Measurements from ENCODE around the gene DDX39B.
"Not testable (repeated sequence)": the region's sequence is repeated elsewhere in the genome, so short reads cannot be mapped to it uniquely, and the experiment has no call there.

The DDX39B gene

DNA sequence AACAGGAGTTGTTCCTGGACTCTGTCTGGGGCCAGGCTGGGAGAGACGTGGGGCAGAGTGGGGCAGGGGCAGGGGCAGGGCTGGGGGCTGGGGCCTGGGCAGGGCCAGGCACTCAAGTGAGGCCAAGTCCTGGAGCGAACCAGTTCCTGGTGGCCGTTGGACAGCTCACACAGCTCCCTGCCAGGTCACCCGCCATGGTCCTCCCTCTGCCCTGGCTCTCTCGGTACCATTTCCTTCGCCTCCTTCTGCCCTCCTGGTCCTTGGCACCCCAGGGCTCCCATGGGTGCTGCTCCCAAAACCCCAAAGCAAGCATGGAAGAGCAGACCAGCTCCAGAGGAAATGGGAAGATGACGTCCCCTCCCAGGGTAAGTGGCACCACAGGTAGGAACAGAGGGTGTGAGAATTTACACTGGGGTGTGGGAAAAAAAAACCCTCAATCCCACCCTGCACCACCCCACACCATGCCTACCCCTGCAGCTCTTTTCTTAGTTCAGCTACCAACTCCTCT lies 12.9 kb downstream of the DDX39B start, which contains the start of gene MCCD1:
Gene MCCD1, plus strand, starts transcription at position 142 of the 508 bp plus-strand sequence. Its CDS starts 53 bp downstream, at position 195.
- no peak for DNase-seq (ENCODE audit: low spot score)

GRCh38 chr6:31528307-31528777 lies 13.5 kb downstream of the DDX39B start:
- no peak for DNase-seq (ENCODE audit: low spot score)

DNA sequence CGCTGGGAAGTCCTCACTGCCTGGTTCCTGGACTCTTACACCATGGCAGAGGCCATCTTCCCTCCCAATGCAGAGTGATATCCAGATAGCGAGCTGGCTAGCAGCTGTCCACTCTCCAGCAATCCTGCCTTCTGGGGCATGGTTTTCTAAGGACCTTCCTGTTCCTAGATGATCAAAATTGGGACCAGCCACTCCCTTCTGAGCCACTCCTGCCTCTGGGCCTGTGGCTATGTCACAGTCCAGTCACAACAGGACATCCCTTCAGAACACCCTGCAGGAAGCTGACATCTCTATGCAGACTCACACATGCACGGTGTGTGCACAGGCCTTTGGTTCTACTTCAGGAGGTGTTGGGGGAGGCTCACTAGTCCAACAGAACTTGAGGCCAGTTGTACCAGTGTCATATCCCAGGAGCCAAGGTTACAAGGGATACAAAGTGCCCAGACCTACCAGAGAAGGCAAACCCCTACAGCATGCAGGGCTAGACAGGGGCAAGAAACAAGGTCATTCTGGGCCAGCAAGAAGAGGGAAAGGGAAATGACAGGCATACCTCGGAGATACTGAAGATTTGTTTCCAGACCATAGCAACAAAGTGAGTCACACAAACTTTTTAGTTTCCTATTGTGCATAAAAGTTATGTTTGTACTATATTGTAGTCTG lies 15.7 kb downstream of the DDX39B start:
- no peak for DNase-seq (ENCODE audit: low spot score)

DNA sequence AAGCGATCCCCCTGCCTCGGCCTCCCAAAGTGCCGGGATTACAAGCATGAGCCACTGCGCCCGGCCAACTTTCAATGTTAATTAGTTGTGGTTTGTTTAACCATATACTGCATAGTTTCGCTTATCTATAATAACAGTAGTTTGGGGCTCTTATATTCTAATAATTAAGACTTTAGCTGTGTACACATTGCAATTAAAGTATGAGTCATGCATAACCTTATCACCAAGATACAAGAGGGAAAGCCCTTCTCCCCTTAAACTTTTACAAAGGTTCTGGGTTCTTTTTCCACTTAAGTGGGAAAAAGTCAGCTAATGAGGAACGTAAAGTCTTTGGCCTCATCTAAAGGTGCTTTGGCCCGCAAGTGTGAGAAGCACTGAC lies 16.3 kb downstream of the DDX39B start:
- no peak for DNase-seq (ENCODE audit: low spot score)

- no peak for DNase-seq (ENCODE audit: low spot score)
Measured at GRCh38 chr6:31521835-31522234, 20.0 kb downstream of the DDX39B start.

GRCh38 chr6:31513456-31514165 lies 28.2 kb downstream of the DDX39B start:
- DNase-seq (ENCODE audit: low spot score), result no peak

- DNase-seq (ENCODE audit: low spot score), result no peak
Measured at GRCh38 chr6:31510007-31510406, 31.8 kb downstream of the DDX39B start.

DNA sequence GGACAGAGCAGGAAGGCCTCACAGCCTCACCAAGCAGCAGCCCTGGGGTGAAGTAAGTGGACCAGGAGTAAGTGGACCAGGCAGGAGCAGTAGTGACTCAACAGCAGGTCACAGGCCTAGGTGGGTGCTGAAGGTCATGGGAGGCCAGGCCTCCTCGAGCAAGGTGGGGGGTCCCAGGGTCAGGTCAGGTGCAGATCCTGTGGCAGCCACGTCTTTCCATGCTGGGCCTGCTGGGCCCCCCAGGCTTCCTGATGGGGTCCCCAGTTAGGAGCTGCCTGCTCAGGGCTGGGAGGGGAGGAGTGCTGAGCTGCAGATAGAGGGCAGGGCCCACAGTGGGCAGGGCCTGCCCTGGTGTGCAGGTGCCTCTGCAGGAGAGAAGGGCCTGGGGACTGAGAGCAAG lies 32.8 kb downstream of the DDX39B start:
- not testable (repeated sequence) for DNase-seq (ENCODE audit: low spot score)

DNA sequence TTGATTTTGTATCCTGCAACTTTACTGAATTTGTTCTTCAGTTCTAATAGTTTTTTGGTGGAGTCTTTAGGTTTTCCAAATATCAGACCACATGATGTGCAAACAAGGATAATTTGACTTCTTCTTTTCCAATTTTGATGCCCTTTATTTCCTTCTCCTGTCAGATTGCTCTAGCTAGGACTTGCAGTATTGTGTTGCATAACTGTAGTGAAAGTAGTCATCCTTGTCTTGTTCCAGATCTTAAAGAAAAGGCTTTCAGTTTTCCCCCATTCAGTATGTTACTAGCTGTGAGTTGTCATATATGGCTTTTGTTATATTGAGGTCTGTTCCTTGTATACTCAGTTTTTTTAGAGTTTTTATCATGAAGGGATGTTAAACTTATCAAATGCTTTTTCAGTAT lies 39.2 kb downstream of the DDX39B start:
- no peak for DNase-seq (ENCODE audit: low spot score)

DNA sequence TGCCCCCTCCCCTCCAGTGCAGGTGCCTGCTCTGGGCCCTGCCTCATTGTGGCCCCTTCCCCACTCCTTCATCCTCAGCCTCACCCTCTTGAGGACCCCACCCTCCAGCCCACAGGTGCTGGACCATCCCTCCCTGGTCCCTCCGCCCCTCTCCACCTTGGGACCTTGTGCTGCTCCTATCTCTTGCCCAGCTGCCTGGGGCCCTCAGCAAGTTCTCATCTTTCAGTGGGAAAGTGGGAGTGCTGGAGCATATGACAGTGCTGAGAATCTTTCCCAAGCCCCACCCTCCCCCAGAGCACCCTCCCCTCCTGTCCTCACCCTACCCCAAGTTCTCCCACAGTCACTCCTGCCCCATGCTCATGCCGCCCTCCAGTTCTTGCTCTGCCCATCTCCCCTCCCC lies 42.2 kb downstream of the DDX39B start:
- not testable (repeated sequence) for DNase-seq (ENCODE audit: low spot score)

DNA sequence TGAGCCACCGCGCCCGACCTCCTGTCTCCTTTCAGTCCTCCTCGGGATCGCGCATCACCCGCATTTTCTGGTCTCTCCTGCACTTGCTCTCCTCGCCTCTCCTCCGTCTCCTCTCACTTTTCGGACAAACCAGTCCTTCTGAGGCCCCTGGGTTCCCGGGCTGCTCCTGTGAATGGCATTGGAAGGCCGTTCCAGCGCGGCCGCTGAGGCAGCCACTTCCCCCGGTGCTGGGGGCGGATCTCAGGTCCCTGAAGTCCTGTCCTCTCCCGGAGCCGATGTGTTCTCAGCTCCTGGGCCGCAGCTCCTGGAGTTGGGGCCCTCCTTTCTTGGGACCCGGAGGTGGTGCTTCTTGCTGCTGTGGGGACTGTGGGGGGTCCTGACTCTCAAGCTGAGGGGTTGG lies 43.1 kb downstream of the DDX39B start:
- DNase-seq (ENCODE audit: low spot score), result no peak

GRCh38 chr6:31497531-31498476 lies 44.0 kb downstream of the DDX39B start, which contains the start of gene MICB:
Gene MICB (plus strand): TSS chr6:31498145. CDS start chr6:31498194, 49 bp downstream.
- DNase-seq (ENCODE audit: low spot score), result peak; percentile 90

GRCh38 chr6:31496826-31497225 lies 45.0 kb downstream of the DDX39B start:
- DNase-seq (ENCODE audit: low spot score), result not testable (repeated sequence)

DNA sequence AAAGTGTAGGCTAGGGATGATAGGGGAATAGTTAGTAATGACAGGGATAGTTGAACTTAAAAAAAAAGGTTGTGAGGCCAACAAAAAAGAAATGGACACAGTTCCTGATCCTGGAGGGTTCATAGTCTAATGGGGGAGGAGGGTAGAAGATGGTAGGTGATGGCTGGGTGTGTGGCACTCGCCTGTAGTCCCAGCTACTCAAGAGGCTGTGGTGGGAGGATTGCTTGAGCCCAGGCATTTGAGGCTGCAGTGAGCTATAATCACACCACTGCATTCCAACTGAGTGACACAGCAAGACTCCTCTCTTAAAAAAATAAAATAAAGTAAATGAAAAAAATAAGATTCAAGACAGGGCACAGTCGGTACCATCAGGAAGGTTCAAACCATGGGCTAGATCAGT lies 46.2 kb downstream of the DDX39B start:
- DNase-seq (ENCODE audit: low spot score), result no peak

- DNase-seq (ENCODE audit: low spot score), result peak; percentile 83
Measured at GRCh38 chr6:31493875-31494694, 47.7 kb downstream of the DDX39B start.

DNA sequence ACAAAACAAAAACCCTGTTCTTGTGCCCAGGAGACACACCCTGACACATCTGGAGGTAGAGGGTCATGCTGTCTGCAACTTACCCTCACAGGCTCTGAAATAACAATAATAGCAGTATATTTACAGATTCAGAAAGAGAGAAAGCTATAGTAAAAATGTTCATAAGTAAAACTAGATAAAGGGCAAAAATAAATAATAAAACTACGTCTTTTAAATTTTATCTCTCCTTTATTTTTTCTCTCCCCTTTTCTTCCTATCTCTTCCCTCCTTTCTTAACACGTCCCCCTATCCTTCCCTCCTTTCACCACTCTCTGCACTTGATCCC lies 48.3 kb downstream of the DDX39B start:
- not testable (repeated sequence) for DNase-seq (ENCODE audit: low spot score)

GRCh38 chr6:31490115-31490873 lies 51.5 kb downstream of the DDX39B start:
- DNase-seq (ENCODE audit: low spot score), result no peak

DNA sequence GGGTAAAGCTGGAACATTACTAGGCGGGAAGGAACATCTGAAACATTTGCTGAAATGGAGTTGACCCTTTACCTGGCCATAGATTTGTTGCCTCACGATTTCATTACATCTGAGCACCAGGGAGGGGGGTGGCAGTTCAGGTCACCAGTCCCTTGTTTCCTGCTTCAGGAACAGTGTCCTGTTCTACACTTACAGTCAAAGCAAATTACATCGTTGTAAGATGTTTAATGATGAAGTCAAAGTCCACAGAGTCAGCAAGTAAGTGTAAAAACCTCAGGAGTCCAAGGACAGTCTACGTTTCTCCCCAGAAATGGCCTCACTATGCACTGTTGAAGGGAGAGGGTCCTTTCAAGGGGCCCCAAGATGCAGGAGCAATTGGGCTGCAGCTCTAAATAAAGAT lies 52.7 kb downstream of the DDX39B start:
- DNase-seq (ENCODE audit: low spot score), result no peak

DNA sequence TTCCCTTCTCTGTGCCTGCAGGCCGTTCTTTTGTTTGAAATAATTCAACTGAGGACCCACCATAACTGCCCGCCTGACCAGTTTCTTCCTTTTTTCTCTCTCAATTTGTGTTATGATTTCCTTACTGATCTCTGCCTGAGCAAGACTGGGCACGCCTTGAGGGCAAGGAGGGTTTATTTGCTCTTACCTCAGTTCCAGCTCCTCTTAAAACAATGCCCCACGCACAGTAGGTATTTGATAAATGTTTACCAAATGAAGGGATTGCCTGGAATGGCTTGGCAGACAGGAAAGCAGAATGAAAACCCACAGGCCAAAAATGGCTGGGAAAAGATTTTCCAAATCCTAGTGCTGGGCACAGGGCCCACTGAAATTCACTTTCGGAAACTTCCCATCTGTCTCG lies 54.1 kb downstream of the DDX39B start:
- not testable (repeated sequence) for DNase-seq (ENCODE audit: low spot score)

DNA sequence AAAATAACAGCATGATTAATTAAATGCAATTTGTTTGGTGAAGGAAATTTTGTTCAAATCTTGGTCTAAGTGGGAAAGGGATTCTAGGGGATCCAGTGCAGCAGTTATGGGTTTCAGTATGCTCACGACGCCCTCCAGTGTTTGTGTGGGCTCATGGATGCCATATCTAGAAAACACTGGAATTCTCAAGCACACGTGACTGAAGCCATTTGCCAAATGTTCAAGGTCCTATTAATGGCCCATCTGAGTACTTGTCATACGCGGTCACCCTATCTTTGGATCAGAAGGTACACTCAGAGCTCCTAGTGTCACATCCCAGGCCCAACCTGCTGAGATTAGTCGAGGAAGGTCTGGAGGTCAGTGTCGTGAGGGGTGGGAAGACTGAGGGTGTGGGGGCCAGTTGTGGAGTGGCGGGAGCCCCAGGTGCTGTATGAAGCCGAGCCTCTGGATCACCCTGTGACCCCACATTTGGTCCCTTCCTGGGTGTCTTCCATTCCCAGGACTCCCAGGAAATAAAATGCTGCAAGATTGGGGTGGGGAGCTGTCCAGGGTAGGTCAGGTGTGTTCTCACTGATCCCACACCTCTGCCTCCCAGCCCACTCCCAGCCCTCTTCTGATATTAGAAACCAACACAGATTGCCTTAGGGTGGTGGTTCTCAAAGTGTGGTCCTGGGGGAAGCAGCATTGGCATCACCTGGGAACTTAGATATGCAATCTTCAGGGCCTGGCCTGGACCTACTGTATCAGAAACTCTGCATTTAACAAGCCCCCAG lies 55.6 kb downstream of the DDX39B start:
- not testable (repeated sequence) for DNase-seq (ENCODE audit: low spot score)
